MM.1S (cell line): Measurements from ENCODE around the gene CDK12.
A peak's percentile ranks its signal among the peaks of the same experiment; 100 is the strongest.

Experiments
- CTCF ChIP-seq: fragments of 300-600 bp; sonication (generic); IDR thresholded peaks from 2 replicates; pipeline ENCODE4 v1.5.1; 2016; ENCODE audit warnings: antibody characterized with exemption, low read length, mixed read lengths
- EZH2 ChIP-seq: fragments of 300-600 bp; sonication (generic); optimal IDR thresholded peaks from 2 replicates; pipeline ENCODE3; 2017; ENCODE audit warnings: low read depth, mild to moderate bottlenecking, antibody characterized with exemption, low read length, mixed read lengths
- EZH2phosphoT487 ChIP-seq: fragments of 300-600 bp; sonication (generic); IDR thresholded peaks from 2 replicates; pipeline ENCODE4 v1.6.1; 2018; ENCODE audit warnings: antibody characterized with exemption, low read length

GRCh38 chr17:39547713-39548478, 86.6 kb downstream of the CDK12 start:
- TF ChIP-seq CTCF (peak; percentile 98), EZH2 (no peak), EZH2phosphoT487 (no peak)
